GM20431 (cell line): Measurements from ENCODE around the gene FALEC.

Source experiments
- in situ Hi-C: fragments of 300-500 bp; cut with MseI, MboI; formaldehyde crosslinking; loops from one replicate; pipeline ENCODE4 v1.15.0; 2020; ENCODE audit warnings: low sequenced_read_pairs; ENCODE audit not compliant: unreplicated experiment

FALEC gene

GRCh38 chr1:150511551-150511950, 4.0 kb upstream of the FALEC start:
- in situ Hi-C loops: no loop called here

- in situ Hi-C loops: no loop called here
These were observed 3.4 kb upstream of the FALEC start for GRCh38 chr1:150511985-150512660.

- in situ Hi-C loops: no loop called here
These were observed 2.7 kb upstream of the FALEC start for GRCh38 chr1:150512846-150513245.

GRCh38 chr1:150513351-150513791, 2.2 kb upstream of the FALEC start:
- in situ Hi-C loops: no loop called here

GRCh38 chr1:150514260-150514659, 1.3 kb upstream of the FALEC start:
- in situ Hi-C loops: no loop called here

- in situ Hi-C loops: no loop called here
These were observed 632 bp upstream of the FALEC start for GRCh38 chr1:150514913-150515327.

GRCh38 chr1:150516050-150516591, 569 bp downstream of the FALEC start:
- in situ Hi-C loops: no loop called here

- in situ Hi-C loops: no loop called here
These were observed 1.1 kb downstream of the FALEC start for GRCh38 chr1:150516616-150517015.

GRCh38 chr1:150521196-150521968, 5.8 kb downstream of the FALEC start:
- in situ Hi-C loops: no loop called here

- in situ Hi-C loops: loop anchor here (25.0 kb wide), 1 partner anchor 263 kb away; the partner anchor contains the start of genes APH1A, C1orf54 and CA14
These were observed 9.8 kb downstream of the FALEC start for GRCh38 chr1:150525348-150525747.

- in situ Hi-C loops: loop anchor here (25.0 kb wide), 1 partner anchor 266 kb away; the partner anchor contains the start of genes APH1A, C1orf54 and CA14
These were observed 12.6 kb downstream of the FALEC start for GRCh38 chr1:150528196-150528595.

GRCh38 chr1:150529017-150529416, 13.5 kb downstream of the FALEC start:
- in situ Hi-C loops: loop anchor here (25.0 kb wide), 1 partner anchor 267 kb away; the partner anchor contains the start of genes APH1A, C1orf54 and CA14

- in situ Hi-C loops: loop anchor here (25.0 kb wide), 1 partner anchor 268 kb away; the partner anchor contains the start of genes APH1A, C1orf54 and CA14
These were observed 15.1 kb downstream of the FALEC start for GRCh38 chr1:150530491-150531159.

- in situ Hi-C loops: loop anchor here (25.0 kb wide), 1 partner anchor 271 kb away; the partner anchor contains the start of genes APH1A, C1orf54 and CA14
These were observed 17.3 kb downstream of the FALEC start for GRCh38 chr1:150532860-150533259.

GRCh38 chr1:150534002-150534401, 18.4 kb downstream of the FALEC start:
- in situ Hi-C loops: loop anchor here (25.0 kb wide), 1 partner anchor 272 kb away; the partner anchor contains the start of genes APH1A, C1orf54 and CA14

- in situ Hi-C loops: loop anchor here (25.0 kb wide), 1 partner anchor 273 kb away; the partner anchor contains the start of genes APH1A, C1orf54 and CA14
These were observed 20.1 kb downstream of the FALEC start for GRCh38 chr1:150535511-150536287.

- in situ Hi-C loops: loop anchor here (25.0 kb wide), 1 partner anchor 275 kb away; the partner anchor contains the start of genes APH1A, C1orf54 and CA14
These were observed 21.5 kb downstream of the FALEC start for GRCh38 chr1:150536836-150537731.
